Measurements from ENCODE around the gene NUMB. TPM values are rescaled to one million over a fixed set of nuclear protein-coding genes. Genes with fewer than 3 reads are reported as not detected.

Gene NUMB
- 100 to 1,000 TPM in 3 of 5 donors, 10 to 100 TPM in 2; 70.7 to 110 (median 102) TPM for polyA plus RNA-seq (ENCODE audit: insufficient read depth in 1 of 5, insufficient read length in 5 of 5, low replicate concordance in 1 of 5)
- long read RNA-seq, donor 1, transcript NUMB-211 (11 exons, 3,607 nt), result major isoform, 6 of 24 reads
- long read RNA-seq, donor 1, partial matches to known transcripts, result 6 of 24 reads
- long read RNA-seq, donor 1, other reads (novel, unspliced or antisense), result 5 of 24 reads
- long read RNA-seq, donor 2, partial matches to known transcripts, result 0 of 5 reads
- long read RNA-seq, donor 2, other reads (novel, unspliced or antisense), result 0 of 5 reads
- long read RNA-seq, donor 3, partial matches to known transcripts, result 0 of 8 reads
- long read RNA-seq, donor 3, other reads (novel, unspliced or antisense), result 0 of 8 reads
- long read RNA-seq, donor 4, partial matches to known transcripts, result 0 of 8 reads
- long read RNA-seq, donor 4, other reads (novel, unspliced or antisense), result 0 of 8 reads
- long read RNA-seq, donor 5, transcript NUMB-211 (11 exons, 3,607 nt), result major isoform, 7 of 18 reads
- long read RNA-seq, donor 5, transcript NUMB-215 (12 exons, 3,037 nt), result minor isoform, 6 of 18 reads
- long read RNA-seq, donor 5, partial matches to known transcripts, result 0 of 18 reads
- long read RNA-seq, donor 5, other reads (novel, unspliced or antisense), result 0 of 18 reads
- long read RNA-seq, donor 6, transcript NUMB-211 (11 exons, 3,607 nt), result major isoform, 10 of 29 reads
- long read RNA-seq, donor 6, transcript NUMB-207 (3 exons, 1,714 nt), result minor isoform, 6 of 29 reads
- long read RNA-seq, donor 6, transcript NUMB-215 (12 exons, 3,037 nt), result minor isoform, 5 of 29 reads
- long read RNA-seq, donor 6, partial matches to known transcripts, result 0 of 29 reads
- long read RNA-seq, donor 6, other reads (novel, unspliced or antisense), result 5 of 29 reads
- long read RNA-seq, donor 7, transcript NUMB-211 (11 exons, 3,607 nt), result major isoform, 8 of 21 reads
- long read RNA-seq, donor 7, transcript NUMB-215 (12 exons, 3,037 nt), result minor isoform, 5 of 21 reads
- long read RNA-seq, donor 7, partial matches to known transcripts, result 0 of 21 reads
- long read RNA-seq, donor 7, other reads (novel, unspliced or antisense), result 0 of 21 reads
- long read RNA-seq, donor 8, partial matches to known transcripts, result 0 of 3 reads
- long read RNA-seq, donor 8, other reads (novel, unspliced or antisense), result 0 of 3 reads

GRCh38 chr14:73458183-73458976, at the start of gene NUMB:
TSS of gene NUMB (minus strand) at chr14:73458546. CDS start at chr14:73355751, 102,795 bp downstream.
- peak; percentile 99 for DNase-seq

GRCh38 chr14:73503648-73504047, 45.3 kb upstream of the NUMB start:
- no peak for DNase-seq

- peak; percentile 12 to 20 for DNase-seq
Measured at GRCh38 chr14:73502017-73502619, 43.8 kb upstream of the NUMB start.

GRCh38 chr14:73500360-73500759, 42.0 kb upstream of the NUMB start:
- DNase-seq, result no peak

- no peak for DNase-seq
Measured at GRCh38 chr14:73494593-73494992, 36.2 kb upstream of the NUMB start.

- no peak for DNase-seq
Measured at GRCh38 chr14:73492670-73493069, 34.3 kb upstream of the NUMB start.

GRCh38 chr14:73492043-73492552, 33.8 kb upstream of the NUMB start:
- DNase-seq, result no peak

- peak in 1 of 2 donors; percentile 23 for DNase-seq
Measured at GRCh38 chr14:73491256-73492042, 33.1 kb upstream of the NUMB start.

- DNase-seq, result no peak
Measured at GRCh38 chr14:73489481-73490175, 31.3 kb upstream of the NUMB start.

GRCh38 chr14:73478684-73479083, 20.3 kb upstream of the NUMB start:
- DNase-seq, result no peak

- DNase-seq, result no peak
Measured at GRCh38 chr14:73477618-73478266, 19.4 kb upstream of the NUMB start.

- no peak for DNase-seq
Measured at GRCh38 chr14:73476451-73476931, 18.1 kb upstream of the NUMB start.

GRCh38 chr14:73474952-73475351, 16.6 kb upstream of the NUMB start:
- DNase-seq, result no peak

- peak; percentile 43 to 62 for DNase-seq
Measured at GRCh38 chr14:73472185-73473114, 14.1 kb upstream of the NUMB start.

GRCh38 chr14:73471582-73472184, 13.3 kb upstream of the NUMB start:
- no peak for DNase-seq

- no peak for DNase-seq
Measured at GRCh38 chr14:73468828-73469375, 10.6 kb upstream of the NUMB start.

All from right lung (tissue), 10 donors.